T-helper 2 cell treated with Interferon-gamma antibody and Interleukin-4, amounts not matched to agents 5 μg/mL and 100 μg/mL, for 36 hours (primary cell): Measurements from ENCODE around the gene SH3PXD2A.

ENCODE experiments used
- DNase-seq: peaks from one replicate; pipeline ENCODE4 v3.0.0; 2021; ENCODE audit warnings: low spot score
- H3K27ac Mint-ChIP-seq: one replicate; pipeline ENCODE4 v1.8.0; 2021; ENCODE audit warnings: mild to moderate bottlenecking, mixed read lengths
- H3K27me3 Mint-ChIP-seq: one replicate; pipeline ENCODE4 v1.8.0; 2021; ENCODE audit warnings: low read depth, mixed read lengths
- H3K36me3 Mint-ChIP-seq: one replicate; pipeline ENCODE4 v1.8.0; 2021; ENCODE audit warnings: low read depth, mixed read lengths
- H3K4me1 Mint-ChIP-seq: one replicate; pipeline ENCODE4 v1.8.0; 2021; ENCODE audit warnings: low read depth, mixed read lengths
- H3K4me3 Mint-ChIP-seq: one replicate; pipeline ENCODE4 v1.8.0; 2022; ENCODE audit warnings: mild to moderate bottlenecking, moderate library complexity, mixed read lengths
- H3K9me3 Mint-ChIP-seq: one replicate; pipeline ENCODE4 v1.8.0; 2021; ENCODE audit warnings: mixed read lengths

SH3PXD2A gene

DNA sequence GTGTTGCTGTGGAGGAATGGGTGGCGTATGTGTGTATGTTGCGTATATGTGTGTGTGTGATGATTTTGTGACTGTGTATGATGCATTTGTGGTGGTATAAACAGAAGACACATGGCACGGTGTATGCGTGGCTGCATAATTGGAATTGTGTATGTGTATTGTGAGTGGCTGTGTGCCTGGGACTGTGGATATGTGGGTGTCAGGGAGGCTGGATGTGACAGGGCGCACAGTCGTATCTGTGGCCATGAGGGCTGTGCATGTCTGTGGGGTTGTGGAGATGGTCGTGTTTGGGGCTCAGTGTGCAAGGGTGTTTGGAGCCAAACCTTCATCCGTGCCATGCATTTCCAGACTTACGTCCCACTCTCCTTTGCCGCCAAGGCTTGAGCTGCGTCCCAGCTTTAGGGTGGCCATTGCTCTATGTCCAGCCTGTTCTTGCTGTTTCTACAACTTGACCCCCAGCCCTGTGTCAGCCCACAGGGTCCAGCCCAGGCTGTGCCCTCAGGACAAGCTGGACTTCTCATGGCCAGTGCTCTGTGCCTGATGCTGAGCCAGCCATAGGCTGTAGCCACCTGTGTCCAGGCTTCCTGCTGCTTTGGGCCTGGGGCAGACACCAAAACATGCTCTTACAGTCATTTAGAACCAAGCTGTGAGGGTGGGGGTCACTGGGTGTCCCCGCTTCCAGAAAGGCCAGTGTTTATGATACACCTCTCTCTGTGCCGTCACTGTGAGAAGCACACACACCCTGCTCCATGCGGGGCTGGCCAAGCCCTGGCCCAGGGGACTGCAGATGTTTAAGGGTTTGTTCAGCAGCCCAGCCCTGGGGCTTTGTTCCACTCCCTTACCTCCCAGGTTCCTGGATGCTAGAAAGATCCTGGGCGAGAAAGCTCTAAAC lies 234.2 kb downstream of the SH3PXD2A start:
- DNase-seq, result no peak
- no peak overlapping the region for H3K27ac Mint-ChIP-seq
- H3K27me3 Mint-ChIP-seq, result no peaks in the 10 kb centered on the region
- H3K4me1 Mint-ChIP-seq, result no peaks in the 10 kb centered on the region
- H3K36me3 Mint-ChIP-seq, result peaks cover 1% of the 10 kb centered on the region
- no peaks in the 10 kb centered on the region for H3K9me3 Mint-ChIP-seq
- no peak overlapping the region for H3K4me3 Mint-ChIP-seq

DNA sequence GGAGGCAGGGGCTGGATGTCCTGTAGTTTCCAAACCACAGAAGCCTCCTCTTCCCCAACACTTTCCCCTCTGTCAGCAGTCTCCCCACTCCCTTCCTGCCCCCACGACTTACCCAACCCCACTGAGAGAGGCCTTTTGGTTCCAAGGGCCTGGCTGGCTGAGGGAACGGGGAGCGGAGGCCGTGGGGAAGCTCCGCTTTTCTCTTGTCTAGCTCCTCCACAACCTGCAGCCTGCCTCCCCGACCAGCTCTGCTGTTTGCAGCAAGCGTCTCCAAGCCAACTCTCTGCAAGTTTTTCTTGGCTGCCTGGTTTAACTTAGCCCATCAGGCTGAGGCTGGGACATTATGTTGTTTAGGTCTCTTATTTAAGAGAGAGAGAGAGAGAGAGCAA lies 235.0 kb downstream of the SH3PXD2A start:
- Mint-ChIP-seq H3K27me3 (no peaks in the 10 kb centered on the region), H3K4me3 (no peak overlapping the region), H3K4me1 (no peaks in the 10 kb centered on the region), H3K36me3 (peaks cover 1% of the 10 kb centered on the region), H3K9me3 (no peaks in the 10 kb centered on the region), H3K27ac (no peak overlapping the region)
- no peak for DNase-seq

- H3K27ac Mint-ChIP-seq, result no peak overlapping the region
- H3K4me1 Mint-ChIP-seq, result peaks cover 1% of the 10 kb centered on the region
- no peaks in the 10 kb centered on the region for H3K27me3 Mint-ChIP-seq
- DNase-seq, result no peak
- H3K36me3 Mint-ChIP-seq, result peaks cover 2% of the 10 kb centered on the region
- H3K4me3 Mint-ChIP-seq, result no peak overlapping the region
- H3K9me3 Mint-ChIP-seq, result no peaks in the 10 kb centered on the region
Observed at GRCh38 chr10:103619424-103620351, 235.7 kb downstream of the SH3PXD2A start.

GRCh38 chr10:103618575-103619423 lies 236.6 kb downstream of the SH3PXD2A start:
- H3K4me1 Mint-ChIP-seq, result peaks cover 2% of the 10 kb centered on the region
- no peaks in the 10 kb centered on the region for H3K9me3 Mint-ChIP-seq
- no peak overlapping the region for H3K4me3 Mint-ChIP-seq
- peaks cover 3% of the 10 kb centered on the region for H3K36me3 Mint-ChIP-seq
- DNase-seq, result no peak
- no peak overlapping the region for H3K27ac Mint-ChIP-seq
- H3K27me3 Mint-ChIP-seq, result no peaks in the 10 kb centered on the region

DNA sequence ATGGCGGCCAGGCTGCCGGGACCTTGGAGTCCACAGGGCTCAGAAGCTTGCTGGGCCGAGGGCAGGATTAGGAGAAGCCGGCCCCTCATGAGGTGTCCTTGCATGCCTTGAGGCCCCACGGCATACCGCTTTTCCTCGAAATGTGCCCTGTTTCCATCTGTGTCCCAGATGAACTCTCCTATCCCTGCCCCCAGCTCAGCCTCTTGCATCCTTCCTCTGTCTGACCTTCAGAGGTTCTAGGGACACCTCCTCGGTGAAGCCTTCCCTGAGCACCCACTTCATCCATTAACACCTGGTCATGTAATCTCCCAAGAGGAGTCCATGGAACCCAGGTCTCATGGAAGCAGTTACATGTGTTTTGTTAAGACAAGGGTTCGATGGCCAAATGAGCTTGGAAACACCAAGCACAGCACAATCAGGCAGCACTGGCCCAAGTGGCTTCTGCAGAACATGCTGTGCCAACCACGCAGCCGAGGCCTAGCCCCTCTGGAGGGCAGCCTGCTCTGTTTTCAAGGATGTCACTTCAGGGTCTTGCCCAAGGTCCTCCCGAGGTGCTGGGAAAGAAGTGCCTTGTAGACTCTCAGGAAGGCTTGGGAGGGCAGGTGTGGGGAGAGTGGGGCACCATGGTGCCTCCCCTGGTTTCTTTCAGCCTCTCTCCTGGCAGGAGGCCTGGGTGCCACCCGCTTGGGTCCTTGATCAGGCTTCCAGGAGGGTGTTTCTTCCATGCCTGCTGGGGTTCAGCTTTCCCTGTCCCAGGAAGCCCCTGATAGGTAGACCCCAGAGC lies 237.6 kb downstream of the SH3PXD2A start:
- Mint-ChIP-seq H3K4me3 (no peak overlapping the region), H3K4me1 (peaks cover 2% of the 10 kb centered on the region), H3K27ac (no peak overlapping the region), H3K27me3 (no peaks in the 10 kb centered on the region), H3K9me3 (no peaks in the 10 kb centered on the region), H3K36me3 (peaks cover 3% of the 10 kb centered on the region)
- no peak for DNase-seq

- no peak overlapping the region for H3K4me3 Mint-ChIP-seq
- H3K36me3 Mint-ChIP-seq, result peaks cover 3% of the 10 kb centered on the region
- no peak for DNase-seq
- H3K4me1 Mint-ChIP-seq, result peaks cover 2% of the 10 kb centered on the region
- no peaks in the 10 kb centered on the region for H3K9me3 Mint-ChIP-seq
- H3K27me3 Mint-ChIP-seq, result no peaks in the 10 kb centered on the region
- H3K27ac Mint-ChIP-seq, result no peak overlapping the region
Observed at GRCh38 chr10:103616705-103617601, 238.4 kb downstream of the SH3PXD2A start.

DNA sequence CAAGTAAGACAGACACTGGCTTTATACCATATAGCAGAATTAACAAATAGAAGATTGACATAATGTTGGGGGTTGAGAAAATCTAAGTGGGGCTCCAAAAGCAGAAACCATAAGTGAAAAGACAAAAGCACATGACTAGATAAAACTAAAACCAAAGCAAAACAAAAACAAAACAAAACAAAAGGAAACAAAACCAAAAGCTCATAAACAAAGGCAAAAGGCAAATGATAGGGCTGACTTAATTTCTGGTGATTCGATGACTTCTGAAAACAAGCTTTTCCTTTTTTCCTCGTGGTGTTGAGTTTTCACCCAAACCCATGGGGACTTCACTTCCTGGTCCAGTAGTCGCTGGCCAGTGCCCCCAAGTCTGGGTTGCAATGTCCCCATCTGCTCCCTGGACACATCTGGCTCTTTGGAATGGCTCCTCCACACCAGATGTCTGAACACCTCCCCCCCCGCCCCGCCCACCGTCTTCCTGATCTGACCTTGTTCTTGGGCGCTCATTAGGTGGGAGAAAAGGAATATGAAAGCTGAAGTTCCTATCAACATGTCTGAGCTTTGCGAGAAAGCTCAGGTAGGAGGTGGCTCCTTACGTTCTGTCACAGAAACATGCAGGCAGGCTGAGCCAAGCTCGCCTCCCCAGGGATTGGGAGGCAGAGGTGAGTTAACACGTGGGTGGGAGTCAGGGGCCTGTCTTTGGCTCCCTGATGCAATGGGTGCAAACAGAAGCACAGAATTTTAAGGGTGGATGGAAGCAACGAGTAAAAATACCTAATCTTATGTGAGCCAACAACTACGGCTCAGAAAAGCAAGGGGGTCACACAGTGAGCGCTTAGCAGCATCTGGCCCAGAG lies 240.8 kb downstream of the SH3PXD2A start:
- no peak for DNase-seq
- Mint-ChIP-seq H3K36me3 (peaks cover 3% of the 10 kb centered on the region), H3K9me3 (no peaks in the 10 kb centered on the region), H3K4me1 (peaks cover 2% of the 10 kb centered on the region), H3K27me3 (no peaks in the 10 kb centered on the region), H3K27ac (no peak overlapping the region), H3K4me3 (no peak overlapping the region)

DNA sequence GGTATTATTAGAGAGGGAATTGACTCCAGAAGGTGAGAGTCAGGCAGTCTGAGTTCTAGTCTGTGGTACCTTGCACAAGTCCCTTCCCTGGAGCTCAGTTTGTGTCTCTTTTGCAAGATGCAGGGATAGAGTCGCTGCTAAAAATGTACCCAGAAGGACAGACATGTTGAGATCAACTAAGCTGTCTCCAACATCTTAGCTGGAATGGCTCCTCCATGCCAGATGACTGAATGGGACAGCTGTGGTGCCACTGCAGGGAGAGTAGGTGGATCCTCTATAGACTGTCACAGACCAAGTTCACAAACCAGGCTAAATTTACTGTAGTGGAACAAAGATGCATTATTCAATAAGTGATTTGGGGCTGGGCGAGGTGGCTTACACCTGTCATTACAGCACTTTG lies 241.8 kb downstream of the SH3PXD2A start:
- Mint-ChIP-seq H3K4me1 (peaks cover 2% of the 10 kb centered on the region), H3K9me3 (no peaks in the 10 kb centered on the region), H3K27ac (no peak overlapping the region), H3K4me3 (no peak overlapping the region), H3K27me3 (no peaks in the 10 kb centered on the region), H3K36me3 (peaks cover 3% of the 10 kb centered on the region)
- DNase-seq, result no peak

DNA sequence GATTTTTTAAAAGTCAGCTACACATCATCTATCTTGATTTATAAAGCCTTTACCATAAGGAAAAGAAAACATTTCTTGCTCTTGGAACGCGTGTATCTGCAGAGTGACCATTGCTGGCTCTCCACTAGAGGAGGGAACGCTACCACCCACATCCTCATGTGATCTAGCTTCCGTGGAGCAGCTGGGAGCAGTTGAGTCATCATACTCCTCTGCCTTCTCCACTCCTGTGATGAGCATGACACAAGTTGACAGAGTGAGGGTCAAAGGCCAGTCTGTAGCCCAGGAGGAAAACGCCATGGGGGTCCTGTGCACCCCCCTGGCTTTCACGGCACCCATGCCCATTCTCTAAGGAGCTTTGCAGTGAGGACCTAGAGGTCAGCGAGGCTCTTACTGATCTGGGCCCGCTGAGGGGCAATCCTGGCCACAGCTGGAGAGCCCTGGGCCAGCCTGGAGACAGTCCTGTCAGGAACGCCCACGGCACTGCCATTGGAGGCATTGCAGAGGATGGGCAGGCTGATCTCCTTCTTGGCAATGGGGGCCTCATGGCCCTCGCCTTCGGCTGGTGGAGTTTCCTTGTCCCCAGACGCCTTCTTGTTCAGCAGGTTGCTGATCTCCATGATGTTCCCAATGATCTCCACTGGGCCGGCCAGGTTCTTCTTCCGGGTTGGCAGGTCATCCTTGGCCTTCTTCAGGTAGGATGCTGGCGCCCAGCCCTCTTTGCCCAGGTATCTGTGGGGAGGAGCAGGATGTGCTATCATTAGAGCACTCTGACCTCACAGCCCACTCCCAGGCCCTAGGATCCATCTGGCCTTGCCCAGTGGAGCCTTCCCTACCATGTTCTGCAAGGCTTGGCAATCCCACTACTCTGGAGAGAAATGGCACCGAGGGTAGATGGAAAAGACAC lies 242.7 kb downstream of the SH3PXD2A start:
- DNase-seq, result no peak
- H3K36me3 Mint-ChIP-seq, result peaks cover 3% of the 10 kb centered on the region
- H3K4me1 Mint-ChIP-seq, result peaks cover 2% of the 10 kb centered on the region
- no peak overlapping the region for H3K4me3 Mint-ChIP-seq
- H3K9me3 Mint-ChIP-seq, result no peaks in the 10 kb centered on the region
- no peak overlapping the region for H3K27ac Mint-ChIP-seq
- no peaks in the 10 kb centered on the region for H3K27me3 Mint-ChIP-seq

DNA sequence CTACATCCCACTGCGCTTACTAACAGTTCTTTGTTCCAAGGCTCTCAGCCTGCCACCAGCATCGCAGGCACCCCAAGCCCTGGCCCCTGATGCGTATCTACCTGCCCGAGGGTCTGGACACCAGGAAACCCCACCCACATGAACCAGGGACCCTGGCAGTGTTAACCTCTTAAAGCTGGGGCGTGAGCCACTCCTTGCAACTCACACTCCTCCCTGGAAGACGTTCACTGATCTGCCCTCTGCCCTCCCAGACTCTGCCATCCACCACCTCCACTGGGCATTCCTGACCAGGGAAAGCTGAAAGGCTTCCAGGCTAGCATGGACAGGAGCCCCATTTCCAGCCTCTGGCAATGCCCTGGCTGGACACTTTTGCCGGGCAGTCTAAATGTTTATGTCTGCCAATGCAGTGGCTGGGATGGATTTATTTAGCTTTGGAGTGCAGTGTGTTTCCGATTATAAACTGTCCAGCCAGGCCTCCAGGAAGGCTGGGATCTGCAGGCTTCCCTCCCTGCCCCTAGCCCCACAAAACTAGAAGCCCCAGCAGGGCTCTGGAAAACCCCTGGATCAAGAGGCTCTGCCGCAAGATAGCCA lies 244.4 kb downstream of the SH3PXD2A start:
- no peak for DNase-seq
- no peak overlapping the region for H3K4me3 Mint-ChIP-seq
- H3K27me3 Mint-ChIP-seq, result no peaks in the 10 kb centered on the region
- no peak overlapping the region for H3K27ac Mint-ChIP-seq
- H3K4me1 Mint-ChIP-seq, result peaks cover 2% of the 10 kb centered on the region
- peaks cover 4% of the 10 kb centered on the region for H3K36me3 Mint-ChIP-seq
- no peaks in the 10 kb centered on the region for H3K9me3 Mint-ChIP-seq

DNA sequence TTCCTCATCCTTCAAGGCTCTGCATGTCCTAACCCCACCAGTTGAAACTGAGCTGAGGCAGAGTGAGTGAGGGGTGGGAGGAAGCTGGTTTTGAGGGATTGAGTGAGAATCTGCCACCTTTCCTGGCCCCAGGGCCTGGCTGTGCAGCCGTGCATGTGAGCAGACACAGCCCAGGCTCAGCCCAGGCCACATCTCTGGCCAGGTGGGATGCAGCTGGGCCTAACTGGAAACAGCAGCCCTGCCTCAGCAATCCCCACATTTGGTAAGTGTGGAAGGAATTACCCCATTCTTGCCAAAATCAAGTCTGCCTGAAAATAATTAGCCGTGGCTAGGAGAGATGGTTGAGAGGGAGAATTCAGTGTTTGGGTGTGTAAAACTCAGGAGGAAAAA lies 245.3 kb downstream of the SH3PXD2A start:
- Mint-ChIP-seq H3K4me3 (no peak overlapping the region), H3K27ac (no peak overlapping the region), H3K27me3 (no peaks in the 10 kb centered on the region), H3K36me3 (peaks cover 8% of the 10 kb centered on the region), H3K4me1 (peaks cover 2% of the 10 kb centered on the region), H3K9me3 (no peaks in the 10 kb centered on the region)
- DNase-seq, result no peak
